ENCODE data around the gene MATCAP1.

MATCAP1 gene

GRCh38 chr16:67170168-67170948 lies 13.4 kb downstream of the MATCAP1 start, which contains the start of gene NOL3:
Gene NOL3, plus strand, starts transcription at chr16:67170538.
- H3K27ac ChIP-seq: peak within 1 kb of the TSS; percentile 78
- peaks cover 81% of the 10 kb centered on the region for H3K4me1 ChIP-seq (ENCODE audit: low read depth, poor library complexity, severe bottlenecking)
- no peak for TF ChIP-seq CTCF (conservative IDR thresholded peaks at IDR 0.05; ENCODE audit: low read depth, low read length)
- H3K79me2 ChIP-seq (ENCODE audit: insufficient read depth, low read depth): no peaks in the 10 kb centered on the region
- no peaks in the 10 kb centered on the region for H3K36me3 ChIP-seq (ENCODE audit: insufficient read depth)
- H4K20me1 ChIP-seq (ENCODE audit: insufficient read depth): no peaks in the 10 kb centered on the region
- H3K4me3 ChIP-seq (IDR thresholded peaks at IDR 0.05; ENCODE audit: insufficient read depth, low read depth, low read length): no peak within 1 kb of the TSS
- peak within 1 kb of the TSS; percentile 91 for H3K4me2 ChIP-seq
- H3K27me3 ChIP-seq (ENCODE audit: insufficient read depth, low read depth): no peaks in the 10 kb centered on the region
- H3K9ac ChIP-seq: peak within 1 kb of the TSS; percentile 67
- H2AFZ ChIP-seq (ENCODE audit: low read depth): peak within 1 kb of the TSS; percentile 84

- no peaks in the 10 kb centered on the region for H3K79me2 ChIP-seq (ENCODE audit: insufficient read depth, low read depth)
- H3K9ac ChIP-seq: peak overlapping the region; percentile 67
- H2AFZ ChIP-seq (ENCODE audit: low read depth): peak overlapping the region; percentile 84
- peak overlapping the region; percentile 91 for H3K4me2 ChIP-seq
- H3K4me1 ChIP-seq (ENCODE audit: low read depth, poor library complexity, severe bottlenecking): peaks cover 81% of the 10 kb centered on the region
- no peaks in the 10 kb centered on the region for H3K27me3 ChIP-seq (ENCODE audit: insufficient read depth, low read depth)
- H3K27ac ChIP-seq: peak overlapping the region; percentile 78
- TF ChIP-seq CTCF (conservative IDR thresholded peaks at IDR 0.05; ENCODE audit: low read depth, low read length): peak; percentile 67
- H3K4me3 ChIP-seq (IDR thresholded peaks at IDR 0.05; ENCODE audit: insufficient read depth, low read depth, low read length): no peak overlapping the region
- no peaks in the 10 kb centered on the region for H3K36me3 ChIP-seq (ENCODE audit: insufficient read depth)
- no peaks in the 10 kb centered on the region for H4K20me1 ChIP-seq (ENCODE audit: insufficient read depth)
Observed at GRCh38 chr16:67169642-67170167, 14.1 kb downstream of the MATCAP1 start.

GRCh38 chr16:67169011-67169451 lies 14.7 kb downstream of the MATCAP1 start:
- peak overlapping the region; percentile 91; the same call in 1 of the 2 replicates for H3K4me2 ChIP-seq
- H3K9ac ChIP-seq: no peak overlapping the region; the same call in 1 of the 2 replicates
- H3K27me3 ChIP-seq (ENCODE audit: insufficient read depth, low read depth): no peaks in the 10 kb centered on the region
- no peaks in the 10 kb centered on the region for H4K20me1 ChIP-seq (ENCODE audit: insufficient read depth)
- no peaks in the 10 kb centered on the region for H3K79me2 ChIP-seq (ENCODE audit: insufficient read depth, low read depth)
- H2AFZ ChIP-seq (ENCODE audit: low read depth): no peak overlapping the region
- TF ChIP-seq CTCF (conservative IDR thresholded peaks at IDR 0.05; ENCODE audit: low read depth, low read length): no peak
- H3K4me1 ChIP-seq (ENCODE audit: low read depth, poor library complexity, severe bottlenecking): peaks cover 80% of the 10 kb centered on the region
- no peak overlapping the region for H3K4me3 ChIP-seq (IDR thresholded peaks at IDR 0.05; ENCODE audit: insufficient read depth, low read depth, low read length)
- no peaks in the 10 kb centered on the region for H3K36me3 ChIP-seq (ENCODE audit: insufficient read depth)
- H3K27ac ChIP-seq: no peak overlapping the region

- H2AFZ ChIP-seq (ENCODE audit: low read depth): no peak overlapping the region
- no peak for TF ChIP-seq CTCF (conservative IDR thresholded peaks at IDR 0.05; ENCODE audit: low read depth, low read length)
- no peak overlapping the region for H3K4me3 ChIP-seq (IDR thresholded peaks at IDR 0.05; ENCODE audit: insufficient read depth, low read depth, low read length)
- H3K4me2 ChIP-seq: no peak overlapping the region; the same call in 1 of the 2 replicates
- peaks cover 69% of the 10 kb centered on the region for H3K4me1 ChIP-seq (ENCODE audit: low read depth, poor library complexity, severe bottlenecking)
- no peak overlapping the region for H3K9ac ChIP-seq
- H3K79me2 ChIP-seq (ENCODE audit: insufficient read depth, low read depth): no peaks in the 10 kb centered on the region
- no peaks in the 10 kb centered on the region for H3K36me3 ChIP-seq (ENCODE audit: insufficient read depth)
- H3K27me3 ChIP-seq (ENCODE audit: insufficient read depth, low read depth): no peaks in the 10 kb centered on the region
- no peak overlapping the region for H3K27ac ChIP-seq
- no peaks in the 10 kb centered on the region for H4K20me1 ChIP-seq (ENCODE audit: insufficient read depth)
Observed at GRCh38 chr16:67167588-67167987, 16.2 kb downstream of the MATCAP1 start.

Data from KMS-11 (cell line).